Posterior cingulate gyrus (tissue), 11 donors: ENCODE measurements around the gene FAH.
A peak's percentile ranks its signal among the peaks of the same experiment; 100 is the strongest.
"Not testable (repeated sequence)": the region's sequence is repeated elsewhere in the genome, so short reads cannot be mapped to it uniquely, and the experiment has no call there.

Experiments
- DNase-seq, 10 donors: peaks; one replicate each; pipeline versions ENCODE4 v3.0.0 to v3.0.0-alpha.2; 2020 to 2021; ENCODE audit warnings: mixed read lengths in 3 of 10
- intact Hi-C: fragments of 100-400 bp; cut with DNase I; formaldehyde crosslinking; loops from one replicate; pipeline ENCODE4 v1.15.1; 2023

Gene FAH

GRCh38 chr15:80151148-80151547 is 1.7 kb upstream of the FAH start:
- peak in 1 of 10 donors; percentile 55 for DNase-seq
- intact Hi-C loops = loop anchor here (5.0 kb wide), 1 partner anchor 94 kb away; the partner anchor contains the start of gene ZFAND6

DNA sequence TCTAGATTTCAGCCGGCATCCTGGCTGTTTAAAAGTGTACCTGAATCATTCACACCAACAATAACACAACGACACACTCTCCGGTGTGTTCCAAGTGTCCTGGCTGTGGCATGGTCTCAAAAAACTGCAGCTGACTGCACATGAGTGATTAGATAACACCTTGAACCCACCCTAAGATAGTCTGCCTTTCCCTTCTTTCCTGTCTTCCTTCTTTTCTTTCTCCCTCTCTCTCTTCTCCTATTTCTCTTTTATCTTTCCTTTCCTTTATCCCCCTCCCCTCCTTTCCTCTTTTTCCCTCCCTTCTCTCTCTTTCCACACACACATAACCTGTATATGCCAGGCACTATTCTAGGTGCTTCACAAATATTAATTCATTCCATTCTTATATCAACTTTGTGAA is 1.2 kb upstream of the FAH start:
- intact Hi-C loops = loop anchor here (5.0 kb wide), 1 partner anchor 94 kb away; the partner anchor contains the start of gene ZFAND6
- DNase-seq = peak in 1 of 10 donors; percentile 18

GRCh38 chr15:80152180-80152895 is 461 bp upstream of the FAH start:
- DNase-seq = peak; percentile 51 to 94 (median 76)
- intact Hi-C loops = loop anchor here (5.0 kb wide), 1 partner anchor 95 kb away; the partner anchor contains the start of gene ZFAND6

GRCh38 chr15:80153900-80154299 is 1.1 kb downstream of the FAH start:
- DNase-seq = peak in 1 of 10 donors; percentile 27
- intact Hi-C loops = loop anchor here (5.0 kb wide), 1 partner anchor 97 kb away; the partner anchor contains the start of gene ZFAND6

DNA sequence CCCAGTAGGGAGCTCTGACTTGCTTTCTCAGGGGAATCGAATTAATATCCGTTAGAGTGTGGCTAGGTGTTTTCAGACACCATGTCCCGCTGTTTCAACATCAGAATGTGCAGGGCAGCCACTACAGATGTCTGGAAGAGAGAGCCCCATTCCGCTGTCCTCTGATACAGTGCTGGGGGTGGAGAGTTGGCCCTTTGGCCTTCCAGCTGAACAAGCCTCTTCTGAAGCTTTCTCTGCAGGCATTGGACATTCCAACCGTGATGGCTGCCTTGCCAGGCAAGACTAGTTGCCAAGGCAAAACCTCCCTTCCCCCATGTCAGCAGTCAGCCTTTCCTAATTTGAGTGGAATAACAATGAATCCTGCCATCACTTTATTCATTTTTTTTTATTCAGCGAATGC is 1.5 kb downstream of the FAH start:
- peak in 1 of 10 donors; percentile 67 for DNase-seq
- intact Hi-C loops = loop anchor here (5.0 kb wide), 1 partner anchor 97 kb away; the partner anchor contains the start of gene ZFAND6

DNA sequence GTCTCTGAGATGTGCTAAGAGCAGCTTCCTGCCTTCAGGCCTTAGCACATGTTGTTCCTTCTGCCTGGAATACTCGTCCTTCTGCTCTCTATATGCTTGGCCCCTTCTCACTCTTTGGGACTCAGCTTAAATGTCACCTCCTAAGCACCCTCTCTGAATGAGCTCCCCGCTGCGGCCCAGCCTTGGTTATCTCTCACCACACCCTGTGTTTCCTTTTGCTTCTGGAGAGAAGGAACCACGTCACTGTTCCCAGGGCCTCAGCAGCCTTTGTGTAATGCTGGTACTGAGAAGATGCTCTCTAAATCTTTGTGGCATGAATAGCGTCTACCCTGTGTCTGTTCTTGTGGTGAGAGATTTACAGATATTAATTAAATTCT is 2.2 kb downstream of the FAH start:
- intact Hi-C loops = no loop called here
- peak in 1 of 10 donors; percentile 33 for DNase-seq

- intact Hi-C loops = not testable (repeated sequence)
- peak in 1 of 10 donors; percentile 65 for DNase-seq
Observed at GRCh38 chr15:80155378-80156175, 2.8 kb downstream of the FAH start.

DNA sequence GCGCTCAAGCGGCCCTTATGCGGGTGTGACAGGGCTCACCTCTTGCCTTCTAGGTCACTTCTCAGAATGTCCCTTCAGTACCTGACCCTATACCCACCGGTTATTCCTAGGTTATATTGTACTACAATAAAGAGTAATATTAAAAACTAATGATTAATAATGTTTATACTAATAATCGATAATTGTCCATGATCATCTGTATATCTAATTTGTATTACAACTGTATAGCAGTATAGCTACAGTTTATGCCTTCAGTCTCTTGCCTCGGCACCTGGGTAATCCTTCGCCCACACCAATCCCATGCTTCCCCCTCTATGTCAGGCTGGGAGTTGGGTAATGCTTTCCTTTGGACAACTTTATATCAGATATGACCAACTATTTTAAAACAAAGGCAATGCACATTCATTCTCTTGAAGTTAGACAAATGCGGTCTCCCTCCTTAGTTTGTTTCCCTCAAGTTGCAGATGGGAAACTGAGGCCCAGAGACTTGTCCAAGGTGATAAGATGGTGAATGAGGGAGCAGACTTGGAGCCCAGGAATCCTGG is 3.4 kb downstream of the FAH start:
- no peak for DNase-seq
- intact Hi-C loops = no loop called here

DNA sequence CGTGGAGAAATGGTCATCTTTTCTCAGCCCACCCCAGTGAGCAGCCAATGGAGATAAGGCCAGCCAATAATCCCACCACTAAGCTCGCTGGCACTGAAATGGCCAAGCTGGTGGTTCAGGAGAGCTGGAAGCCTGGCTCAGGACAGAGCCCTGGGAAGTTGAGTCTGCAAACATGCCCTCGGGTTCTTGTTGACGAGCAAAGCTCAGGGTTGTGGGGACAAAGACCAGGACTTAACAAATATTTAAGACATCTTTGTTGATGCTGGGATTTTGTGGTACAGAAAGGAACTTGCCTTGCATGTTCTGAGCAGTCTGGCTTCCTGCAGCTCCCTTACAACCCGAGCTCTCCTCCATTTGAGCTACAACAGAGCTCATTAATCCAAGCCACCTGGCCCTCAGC is 4.4 kb downstream of the FAH start:
- DNase-seq = no peak
- intact Hi-C loops = no loop called here

DNA sequence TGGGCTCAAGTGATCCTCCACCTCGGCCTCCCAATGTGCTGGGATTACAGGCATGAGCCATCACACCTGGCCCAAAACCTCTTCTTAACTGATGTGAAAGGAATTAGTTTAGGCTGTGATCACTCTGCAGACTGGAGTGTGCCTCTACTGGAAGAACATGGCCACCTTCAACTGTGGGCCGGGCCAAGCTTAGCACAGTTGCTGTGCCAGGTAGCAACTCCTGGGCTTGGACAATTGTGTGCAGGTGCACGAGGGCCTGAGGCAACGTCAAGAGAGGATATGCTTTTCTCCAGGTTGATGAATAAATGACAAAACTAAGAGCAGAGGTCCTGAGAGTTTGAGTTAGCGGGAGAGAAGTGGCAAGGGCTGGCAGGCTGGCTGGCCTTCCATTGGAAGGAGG is 6.5 kb downstream of the FAH start:
- peak in 1 of 10 donors; percentile 37 for DNase-seq
- intact Hi-C loops = no loop called here

DNA sequence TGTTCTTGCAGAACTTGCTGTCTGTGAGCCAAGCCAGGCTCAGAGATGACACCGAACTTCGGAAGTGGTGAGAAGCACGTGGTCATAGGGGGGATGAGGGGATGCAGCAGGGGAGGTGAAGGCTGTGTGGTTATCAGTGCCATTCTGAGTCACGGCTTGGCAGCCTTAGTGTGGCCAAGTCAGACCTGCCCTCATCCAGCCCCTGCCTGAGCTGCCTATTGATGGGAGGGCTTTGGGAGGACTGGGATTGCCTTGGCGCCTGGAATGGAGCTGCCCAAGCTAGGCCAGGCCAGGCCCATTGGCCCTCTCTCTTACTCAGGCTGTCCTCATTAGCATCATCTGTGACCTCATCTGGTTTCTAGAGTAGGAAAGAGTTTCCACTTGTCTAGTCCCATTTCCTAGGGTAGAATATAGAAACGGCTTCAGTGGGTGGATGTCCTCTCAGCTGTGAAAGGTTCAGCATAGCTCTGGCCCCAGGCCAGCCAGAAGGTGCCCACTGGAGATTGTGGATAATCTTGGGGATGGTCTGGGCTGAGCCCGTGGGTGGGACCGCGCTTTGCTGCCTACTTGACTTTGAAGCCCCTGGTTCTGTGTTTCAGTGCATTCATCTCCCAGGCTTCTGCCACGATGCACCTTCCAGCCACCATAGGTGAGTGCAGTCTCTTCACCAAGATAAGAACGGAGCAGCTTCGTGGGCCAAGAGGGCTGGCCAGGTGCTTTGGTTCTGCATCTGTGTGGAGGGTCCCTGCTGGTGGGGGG is 7.2 kb downstream of the FAH start:
- peak in 1 of 10 donors; percentile 66 for DNase-seq
- intact Hi-C loops = no loop called here

GRCh38 chr15:80160570-80161156 is 7.9 kb downstream of the FAH start:
- intact Hi-C loops = no loop called here
- peak in 4 of 10 donors; percentile 28 to 83 (median 42) for DNase-seq

- intact Hi-C loops = no loop called here
- DNase-seq = peak in 2 of 10 donors; percentile 10 to 22
Observed at GRCh38 chr15:80161468-80162016, 8.7 kb downstream of the FAH start.

DNA sequence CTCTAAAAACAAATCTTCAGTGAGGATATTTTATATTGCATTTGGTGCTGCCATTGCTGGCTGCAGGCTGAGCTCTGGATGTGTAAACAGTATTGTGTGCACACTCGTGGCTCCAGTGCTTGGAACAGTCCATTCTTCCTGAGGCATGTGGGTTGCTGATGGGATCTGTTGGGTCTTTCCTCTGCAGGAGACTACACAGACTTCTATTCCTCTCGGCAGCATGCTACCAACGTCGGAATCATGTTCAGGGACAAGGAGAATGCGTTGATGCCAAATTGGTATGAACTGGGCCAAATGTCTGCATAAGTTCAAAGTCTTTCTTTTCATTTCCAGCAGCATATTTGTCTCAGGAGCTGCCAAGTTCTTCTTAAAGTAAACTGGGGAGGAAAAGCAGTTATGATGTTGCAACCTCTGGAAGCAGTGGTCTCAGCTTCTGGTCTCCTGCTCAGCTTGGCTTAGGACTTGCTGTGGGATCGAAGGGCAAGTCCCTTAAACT is 9.3 kb downstream of the FAH start:
- peak in 2 of 10 donors; percentile 4 to 64 for DNase-seq
- intact Hi-C loops = no loop called here

GRCh38 chr15:80163217-80163616 is 10.4 kb downstream of the FAH start:
- intact Hi-C loops = no loop called here
- DNase-seq = peak in 2 of 10 donors; percentile 24 to 49

GRCh38 chr15:80163897-80164296 is 11.1 kb downstream of the FAH start:
- intact Hi-C loops = no loop called here

GRCh38 chr15:80167936-80168335 is 15.1 kb downstream of the FAH start:
- DNase-seq = peak in 1 of 10 donors; percentile 71
- intact Hi-C loops = no loop called here

More at GRCh38 chr15:80163897-80164296, 11.1 kb downstream of the FAH start:
- DNase-seq = no peak

DNA sequence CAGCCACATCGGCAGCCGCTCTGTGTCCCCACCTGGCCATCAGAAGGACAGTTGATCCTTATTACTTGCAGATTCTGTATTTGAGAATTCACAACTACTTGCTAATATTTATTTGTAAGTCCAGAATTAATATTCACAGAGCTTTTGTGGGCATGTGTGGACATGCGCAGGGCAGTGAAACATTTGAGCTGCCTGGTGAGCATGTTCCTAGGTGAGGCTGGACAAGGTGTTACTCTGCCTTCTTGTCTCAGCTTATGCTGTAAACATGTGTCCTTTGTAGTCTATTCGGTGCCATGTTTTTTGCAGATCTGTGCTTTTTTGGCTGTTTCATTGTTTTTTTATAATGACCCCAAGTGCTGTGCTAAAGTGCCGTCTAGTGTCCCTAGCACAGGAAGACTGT is 15.6 kb downstream of the FAH start:
- intact Hi-C loops = no loop called here
- no peak for DNase-seq

DNA sequence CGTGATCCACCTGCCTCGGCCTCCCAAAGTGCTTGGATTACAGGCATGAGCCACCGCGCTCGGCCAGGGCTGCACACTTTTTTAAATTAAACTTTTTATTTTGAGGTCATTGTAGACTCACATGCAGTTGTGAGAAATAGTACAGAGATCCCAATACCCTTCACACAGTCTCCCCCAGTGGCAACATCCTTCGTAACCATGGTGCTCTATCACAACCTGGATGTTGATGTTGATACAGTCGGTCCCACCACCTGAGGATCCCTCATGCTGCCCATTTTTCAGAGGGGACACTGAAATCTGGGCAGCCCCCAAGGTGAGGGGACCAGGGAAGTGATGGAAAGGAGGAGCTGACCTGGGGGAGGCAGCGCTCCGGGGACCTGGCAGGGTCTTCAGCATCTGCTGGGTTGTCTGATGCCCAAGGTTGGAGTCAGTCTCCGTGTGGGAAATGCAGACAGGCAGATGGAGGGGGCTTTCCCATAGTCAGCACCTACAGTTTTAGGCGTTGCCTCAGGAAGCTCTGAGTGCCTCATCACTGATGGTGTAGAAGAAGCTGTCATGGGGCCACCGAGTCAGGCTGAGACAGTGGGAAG is 17.1 kb downstream of the FAH start:
- intact Hi-C loops = loop anchor here (10.0 kb wide), 1 partner anchor 315 kb away; no protein-coding TSS in a partner anchor
- DNase-seq = peak in 1 of 10 donors; percentile 47
